Measurements from ENCODE around the gene GRK5. TPM values are rescaled to one million over a fixed set of nuclear protein-coding genes. Genes with fewer than 3 reads are reported as not detected.

GRK5 gene
- total RNA-seq, 1 donor from 2014 or later: 21.3 TPM

GRCh38 chr10:119375574-119376272, 168.4 kb downstream of the GRK5 start:
- Mint-ChIP-seq H3K36me3 (ENCODE audit: low read depth) (peaks cover 22% of the 10 kb centered on the region), H3K4me1 (peaks cover 56% of the 10 kb centered on the region), H3K9me3 (peaks cover 8% of the 10 kb centered on the region), H3K27me3 (no peaks in the 10 kb centered on the region), H3K4me3 (no peak overlapping the region), H3K27ac (peak overlapping the region; percentile 36)
- POLR2A ChIA-PET: interaction anchor here (0.8 to 1.2 kb wide), 2 partner anchors 11 to 44 kb away, joined by 3 read pairs; no protein-coding TSS in a partner anchor
- DNase-seq: no peak
- intact Hi-C loops (cut with micrococcal nuclease): no loop called here
- no peak for TF ChIP-seq CTCF (IDR thresholded peaks at IDR 0.05)
- no peak for ATAC-seq (ENCODE audit: low read depth)
- CTCF ChIA-PET: no interaction called here

- peaks cover 8% of the 10 kb centered on the region for H3K9me3 Mint-ChIP-seq
- CTCF ChIA-PET: no interaction called here
- no peak overlapping the region for H3K27ac Mint-ChIP-seq
- ATAC-seq (ENCODE audit: low read depth) (no peak), DNase-seq (no peak)
- H3K27me3 Mint-ChIP-seq: no peaks in the 10 kb centered on the region
- intact Hi-C loops (cut with micrococcal nuclease): no loop called here
- H3K4me3 Mint-ChIP-seq: no peak overlapping the region
- POLR2A ChIA-PET: interaction anchor here (1.1 kb wide), 1 partner anchor 8 kb away, joined by 3 read pairs; no protein-coding TSS in a partner anchor
- peaks cover 37% of the 10 kb centered on the region for H3K36me3 Mint-ChIP-seq (ENCODE audit: low read depth)
- H3K4me1 Mint-ChIP-seq: peaks cover 45% of the 10 kb centered on the region
- TF ChIP-seq CTCF (IDR thresholded peaks at IDR 0.05): no peak
Observed at GRCh38 chr10:119377451-119377957, 170.1 kb downstream of the GRK5 start.

- Mint-ChIP-seq H3K27me3 (no peaks in the 10 kb centered on the region), H3K36me3 (ENCODE audit: low read depth) (peaks cover 40% of the 10 kb centered on the region), H3K27ac (no peak overlapping the region), H3K4me3 (no peak overlapping the region), H3K9me3 (peaks cover 4% of the 10 kb centered on the region), H3K4me1 (peaks cover 43% of the 10 kb centered on the region)
- intact Hi-C loops (cut with micrococcal nuclease): no loop called here
- no peak for DNase-seq
- no peak for TF ChIP-seq CTCF (IDR thresholded peaks at IDR 0.05)
- ATAC-seq (ENCODE audit: low read depth): no peak
- CTCF ChIA-PET: interaction anchor here (0.6 kb wide), 1 partner anchor 33 kb away, joined by 4 read pairs; no protein-coding TSS in a partner anchor
- POLR2A ChIA-PET: interaction anchor here (1.1 to 1.2 kb wide), 2 partner anchors 9 to 29 kb away, joined by 3 read pairs; no protein-coding TSS in a partner anchor
Observed at GRCh38 chr10:119377958-119378736, 170.8 kb downstream of the GRK5 start.

GRCh38 chr10:119378737-119379067, 171.3 kb downstream of the GRK5 start:
- Mint-ChIP-seq H3K27me3 (no peaks in the 10 kb centered on the region), H3K36me3 (ENCODE audit: low read depth) (peaks cover 46% of the 10 kb centered on the region), H3K4me1 (peaks cover 43% of the 10 kb centered on the region), H3K9me3 (no peaks in the 10 kb centered on the region), H3K27ac (no peak overlapping the region), H3K4me3 (no peak overlapping the region)
- ChIA-PET CTCF (no interaction called here), POLR2A (interaction anchor here (1.2 kb wide), 1 partner anchor 29 kb away, joined by 3 read pairs; no protein-coding TSS in a partner anchor)
- DNase-seq (no peak), ATAC-seq (ENCODE audit: low read depth) (no peak)
- intact Hi-C loops (cut with micrococcal nuclease): no loop called here
- no peak for TF ChIP-seq CTCF (IDR thresholded peaks at IDR 0.05)

Measured in activated B cell treated with CpG ODN at 0.5 μM for 24 hours (primary cell).